GM21423 (cell line): ENCODE measurements around the gene TMEM167A.
A peak's percentile ranks its signal among the peaks of the same experiment; 100 is the strongest.

Experiments
- ATAC-seq: cut with Tn5 transposase; IDR thresholded peaks from one replicate; pipeline ENCODE4 v1.9.1; 2021; ENCODE audit warnings: mild to moderate bottlenecking, moderate library complexity; ENCODE audit not compliant: unreplicated experiment

The TMEM167A gene

DNA sequence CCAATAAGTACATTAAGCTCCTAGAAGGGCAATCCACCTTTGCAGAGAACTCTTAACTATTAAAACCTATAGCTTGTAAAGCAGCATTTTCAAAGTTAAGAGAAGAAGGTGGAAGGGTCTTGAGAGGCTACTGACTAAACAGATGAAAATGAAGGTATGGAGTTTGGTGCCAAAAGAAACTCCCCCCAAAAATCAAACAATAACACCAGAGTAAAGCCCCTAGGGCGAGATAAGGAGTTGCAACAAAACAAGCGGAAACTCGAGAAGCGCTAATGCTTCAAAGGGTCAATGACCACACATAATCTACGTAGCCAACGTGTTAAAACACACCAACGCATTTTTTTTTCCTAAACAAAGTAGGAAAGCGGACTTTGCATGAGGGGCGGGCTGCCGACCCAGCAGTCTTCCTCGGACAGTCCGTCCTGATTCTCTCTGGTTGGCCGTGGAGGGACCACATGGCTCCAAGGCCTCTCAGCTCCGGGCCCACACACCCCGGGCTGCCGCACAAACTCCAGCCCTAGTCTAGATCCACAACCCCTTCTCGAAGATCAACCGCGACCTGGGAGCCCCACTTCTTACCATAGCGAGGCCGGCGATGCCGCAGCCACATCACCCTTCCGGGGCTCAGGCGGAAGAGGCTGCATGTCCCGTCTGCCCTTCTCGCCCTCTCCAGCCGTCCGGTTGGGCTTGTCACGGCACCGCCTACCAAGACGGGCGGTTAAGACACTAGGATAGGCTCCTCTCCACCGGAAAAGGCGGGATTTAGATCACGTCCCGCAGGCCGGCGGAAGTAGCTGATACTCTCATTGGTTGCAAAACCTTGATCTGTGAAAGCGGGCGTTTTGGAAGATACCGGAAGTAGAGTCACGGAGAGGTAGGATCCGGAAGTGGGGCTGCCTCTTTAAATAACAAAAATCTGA is at the start of gene TMEM167A, which contains the start of gene XRCC4:
Gene TMEM167A (minus strand): TSS at position 653 of the 920 bp plus-strand sequence. CDS start 71 bp downstream, at position 582.
Gene XRCC4 (plus strand): TSS at position 806 of the 920 bp plus-strand sequence. CDS start 27,373 bp downstream, outside the sequence.
- peak; percentile 99 for ATAC-seq

DNA sequence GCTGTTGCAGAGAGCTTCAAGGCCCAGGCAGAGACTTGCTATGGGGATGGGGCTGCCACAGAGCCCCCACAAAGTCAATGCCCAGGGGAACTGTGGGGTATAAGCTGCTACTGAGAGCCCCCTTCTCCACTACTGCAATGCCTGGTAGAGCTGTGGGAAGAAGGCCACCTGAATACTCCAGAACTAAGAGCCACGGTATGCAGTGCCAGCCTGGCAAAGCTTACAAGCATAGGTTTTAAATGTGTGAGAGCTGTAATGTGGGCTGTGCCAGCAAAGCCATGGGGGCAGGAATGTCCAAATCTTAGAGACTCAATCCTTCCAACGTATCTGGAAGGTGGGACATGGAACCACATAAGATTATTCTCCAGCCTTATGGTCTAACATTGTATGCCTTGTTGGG is 49.3 kb upstream of the TMEM167A start:
- ATAC-seq, result no peak

DNA sequence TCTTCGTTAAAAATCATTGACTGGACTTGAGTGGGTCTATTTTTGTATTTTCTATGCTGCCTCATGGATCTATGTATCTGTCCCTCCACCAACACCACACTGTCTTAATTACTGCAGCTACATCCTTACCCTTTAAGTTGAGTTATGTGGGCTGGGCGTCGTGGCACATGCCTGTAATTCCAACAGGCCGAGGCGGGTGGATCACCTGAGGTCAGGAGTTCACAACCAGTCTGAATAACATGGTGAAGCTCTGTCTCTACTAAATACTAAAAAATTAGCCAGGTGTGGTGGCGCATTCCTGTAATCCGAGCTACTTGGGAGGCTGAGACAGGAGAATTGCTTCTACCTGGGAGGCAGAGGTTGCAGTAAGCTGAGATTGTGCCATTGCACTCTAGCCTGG is 48.4 kb upstream of the TMEM167A start:
- no peak for ATAC-seq

DNA sequence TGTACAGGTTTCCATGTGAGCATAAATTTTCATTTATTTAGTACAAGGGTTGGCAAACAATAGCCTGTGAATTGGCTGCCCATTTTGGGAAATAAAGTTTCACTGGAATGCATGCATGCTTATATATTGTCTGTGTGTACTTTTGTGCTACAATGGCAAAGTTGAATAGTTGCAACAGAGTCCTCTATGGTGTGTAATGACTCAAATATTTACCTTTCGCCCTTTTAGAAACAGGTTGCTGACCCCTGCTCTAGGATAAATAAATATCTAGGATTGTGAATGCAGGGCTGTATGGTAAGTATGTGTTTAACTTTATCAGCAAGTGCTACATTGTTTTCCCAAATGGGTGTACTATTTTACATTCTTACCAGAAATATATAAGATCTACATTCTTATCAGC is 47.4 kb upstream of the TMEM167A start:
- no peak for ATAC-seq

- ATAC-seq, result no peak
These were observed 41.8 kb upstream of the TMEM167A start for GRCh38 chr5:83118976-83119375.

DNA sequence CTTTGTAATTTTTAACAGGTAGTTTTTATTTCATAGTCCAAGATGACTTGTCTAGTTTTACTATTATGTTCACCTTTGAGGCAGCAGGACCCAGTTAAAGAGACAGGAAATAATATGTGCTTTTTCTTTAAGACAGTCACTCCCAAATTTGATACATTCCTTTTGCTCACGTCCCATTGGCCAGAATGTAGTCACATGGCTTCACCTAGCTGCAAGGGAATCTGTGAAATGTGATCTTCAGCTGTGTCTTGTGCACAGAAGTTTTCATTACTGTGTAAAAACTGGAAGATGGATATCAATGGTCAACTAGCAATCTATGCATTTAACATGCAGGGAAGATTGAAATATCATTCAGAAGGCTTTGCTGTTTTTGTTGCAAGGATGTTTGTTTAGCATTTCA is 41.3 kb upstream of the TMEM167A start:
- no peak for ATAC-seq

DNA sequence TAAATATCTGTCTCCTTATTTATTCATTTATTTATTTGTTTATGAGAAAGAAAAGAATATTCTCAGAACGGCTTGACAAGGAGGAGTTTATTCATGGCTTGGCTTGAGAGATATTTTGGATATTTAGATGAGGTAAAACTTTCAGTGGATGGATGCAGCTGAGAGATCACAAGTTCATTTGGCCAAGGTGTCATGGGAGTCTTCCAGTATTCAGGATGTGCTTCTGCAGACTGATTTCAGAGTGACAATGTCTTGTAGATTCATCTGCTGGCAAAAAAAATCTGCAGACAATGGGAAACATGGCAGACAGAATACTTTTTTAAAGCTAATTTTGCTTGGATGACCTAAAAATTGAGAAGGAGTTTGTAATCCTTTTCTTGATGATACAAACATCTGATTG is 38.6 kb upstream of the TMEM167A start:
- no peak for ATAC-seq

GRCh38 chr5:83109380-83109779 is 32.2 kb upstream of the TMEM167A start:
- ATAC-seq, result no peak

DNA sequence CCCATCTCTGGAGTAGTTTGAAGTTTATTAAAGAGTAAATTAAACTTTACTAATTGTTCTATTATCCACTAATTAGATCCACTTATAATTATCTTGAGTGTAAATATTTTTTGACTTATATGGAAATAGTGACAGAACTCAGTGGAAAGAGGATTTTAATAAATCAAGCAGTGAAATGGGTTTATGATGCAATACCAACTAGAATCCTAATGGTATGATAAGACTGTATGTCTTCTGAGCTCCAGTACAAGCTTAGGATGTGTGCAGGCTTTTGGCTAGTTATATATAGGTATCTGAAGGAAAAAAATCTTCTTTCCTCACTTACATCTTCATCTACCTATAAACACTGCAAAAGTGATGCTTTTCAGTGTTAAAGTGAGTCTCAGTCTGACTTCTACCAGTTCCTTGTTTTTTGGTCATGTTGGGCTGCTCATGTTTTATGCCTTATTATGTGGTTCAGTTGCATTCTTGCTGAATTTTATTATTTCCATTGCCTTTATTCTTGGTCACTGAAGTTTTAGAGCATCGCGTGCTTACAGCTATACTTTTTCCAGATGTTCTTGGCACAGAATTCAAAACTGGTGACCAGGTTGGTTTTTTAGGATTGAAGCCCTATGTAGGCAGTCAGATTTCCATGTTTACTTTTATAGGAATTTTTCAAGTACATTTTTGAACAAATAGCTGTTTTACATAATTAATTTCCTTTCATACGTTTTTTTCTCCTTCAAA is 30.7 kb upstream of the TMEM167A start:
- no peak for ATAC-seq

- no peak for ATAC-seq
These were observed 26.8 kb upstream of the TMEM167A start for GRCh38 chr5:83104021-83104420.

DNA sequence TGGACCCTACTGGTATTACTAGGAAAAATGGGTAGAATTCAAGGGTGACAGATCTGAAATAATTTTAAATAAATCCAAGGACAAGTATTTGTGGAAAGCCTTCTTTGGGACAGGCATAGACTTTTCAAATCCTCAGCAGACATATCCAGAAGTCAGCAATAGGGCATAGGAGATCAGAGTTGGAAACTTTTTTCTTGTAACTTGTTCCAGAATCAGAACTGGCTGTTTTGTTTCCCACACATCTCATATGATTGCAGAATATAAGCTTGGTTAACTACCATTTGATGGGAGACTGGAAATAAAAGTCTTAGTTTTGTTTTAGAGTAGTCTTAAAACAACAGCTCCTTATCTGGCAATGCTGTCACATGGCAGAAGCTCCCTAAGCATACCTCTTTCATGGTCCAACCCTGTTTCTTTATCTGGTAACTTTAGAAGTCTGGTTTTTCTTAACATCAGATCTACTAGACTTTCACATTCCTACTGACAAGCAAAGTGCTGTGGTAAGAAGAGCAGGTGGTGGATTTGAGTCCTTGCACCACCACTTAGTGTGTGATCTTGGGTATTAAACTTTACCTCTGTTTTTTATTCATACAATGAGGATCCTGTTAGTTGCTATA is 25.3 kb upstream of the TMEM167A start:
- no peak for ATAC-seq

DNA sequence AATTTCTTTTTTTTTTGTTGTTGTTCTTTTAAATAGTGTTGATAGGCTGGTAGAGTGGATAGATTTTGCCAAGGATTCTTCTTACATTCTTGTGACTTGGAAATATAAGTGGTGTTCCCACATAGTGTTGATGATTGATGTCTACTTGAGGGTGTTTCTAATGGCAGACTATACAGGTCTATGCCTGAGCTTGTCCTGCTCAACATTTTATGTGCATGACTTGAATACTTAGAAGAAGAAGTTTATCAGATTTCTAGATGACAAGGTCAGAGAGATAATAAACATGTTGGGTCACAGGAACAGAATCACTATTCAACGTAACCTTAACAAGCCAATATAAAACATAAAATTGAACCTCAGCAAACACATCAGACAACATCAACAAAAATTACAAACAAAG is 24.3 kb upstream of the TMEM167A start:
- ATAC-seq, result no peak

- ATAC-seq, result no peak
These were observed 22.3 kb upstream of the TMEM167A start for GRCh38 chr5:83099445-83099844.

GRCh38 chr5:83099001-83099400 is 21.8 kb upstream of the TMEM167A start:
- no peak for ATAC-seq

GRCh38 chr5:83097689-83098231 is 20.6 kb upstream of the TMEM167A start:
- no peak for ATAC-seq

DNA sequence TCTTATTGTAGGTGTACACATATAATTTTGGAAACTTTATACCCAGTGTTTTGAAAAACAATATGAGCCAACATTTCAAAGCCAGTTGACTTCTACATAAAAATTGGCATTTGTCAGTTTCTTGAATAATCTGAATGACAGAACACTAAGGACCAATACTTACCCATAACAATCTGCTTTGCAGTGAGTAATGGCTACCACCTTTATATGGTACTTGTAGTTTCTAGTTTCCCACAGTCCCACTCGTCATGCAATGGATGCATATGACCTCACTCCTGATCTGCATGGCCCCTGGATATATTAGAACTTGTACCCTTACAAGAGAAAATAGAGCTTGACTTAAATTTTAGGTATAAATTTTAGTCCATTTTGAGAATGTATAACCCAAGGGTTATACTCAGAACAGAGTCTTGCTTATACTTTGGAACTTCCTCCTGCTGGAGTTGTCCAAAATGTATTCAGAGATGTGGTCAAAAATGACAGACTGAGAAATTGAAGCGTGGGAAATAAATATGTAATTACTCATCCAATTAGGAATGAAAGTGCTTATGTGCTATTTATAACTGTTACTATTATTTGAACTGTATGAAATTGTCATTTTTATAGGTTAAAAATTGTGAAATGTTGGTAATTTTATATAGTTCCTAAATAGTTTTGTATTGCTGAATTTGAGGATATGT is 19.6 kb upstream of the TMEM167A start:
- no peak for ATAC-seq

DNA sequence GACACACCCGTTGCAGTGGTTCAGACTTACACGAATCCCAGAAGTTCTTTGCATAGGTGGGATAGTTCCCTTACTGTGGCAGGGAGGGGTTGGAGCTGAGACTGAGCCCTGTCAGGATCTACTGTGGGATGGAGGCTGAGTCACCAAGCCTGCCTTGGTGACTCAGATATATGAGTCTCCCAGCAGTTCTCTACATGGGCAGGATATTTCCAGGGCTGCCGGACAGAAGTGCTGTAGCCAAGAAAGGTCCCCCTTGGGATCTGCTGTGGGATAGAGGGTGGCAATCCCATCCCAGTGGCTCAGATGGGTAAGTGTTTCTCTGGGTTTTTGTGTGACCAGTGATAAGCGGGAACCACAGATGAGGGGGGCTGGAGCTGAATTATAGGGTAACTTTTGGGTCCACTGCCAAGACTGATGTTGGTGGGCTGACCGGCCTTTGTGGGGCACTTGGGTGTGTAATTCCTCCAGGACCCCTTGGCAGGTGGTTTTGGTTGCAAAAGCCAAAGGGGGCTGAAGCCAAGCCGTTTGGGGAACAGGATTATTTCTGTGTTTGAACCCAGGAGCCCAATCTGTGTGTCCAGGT is 18.9 kb upstream of the TMEM167A start:
- ATAC-seq, result no peak

DNA sequence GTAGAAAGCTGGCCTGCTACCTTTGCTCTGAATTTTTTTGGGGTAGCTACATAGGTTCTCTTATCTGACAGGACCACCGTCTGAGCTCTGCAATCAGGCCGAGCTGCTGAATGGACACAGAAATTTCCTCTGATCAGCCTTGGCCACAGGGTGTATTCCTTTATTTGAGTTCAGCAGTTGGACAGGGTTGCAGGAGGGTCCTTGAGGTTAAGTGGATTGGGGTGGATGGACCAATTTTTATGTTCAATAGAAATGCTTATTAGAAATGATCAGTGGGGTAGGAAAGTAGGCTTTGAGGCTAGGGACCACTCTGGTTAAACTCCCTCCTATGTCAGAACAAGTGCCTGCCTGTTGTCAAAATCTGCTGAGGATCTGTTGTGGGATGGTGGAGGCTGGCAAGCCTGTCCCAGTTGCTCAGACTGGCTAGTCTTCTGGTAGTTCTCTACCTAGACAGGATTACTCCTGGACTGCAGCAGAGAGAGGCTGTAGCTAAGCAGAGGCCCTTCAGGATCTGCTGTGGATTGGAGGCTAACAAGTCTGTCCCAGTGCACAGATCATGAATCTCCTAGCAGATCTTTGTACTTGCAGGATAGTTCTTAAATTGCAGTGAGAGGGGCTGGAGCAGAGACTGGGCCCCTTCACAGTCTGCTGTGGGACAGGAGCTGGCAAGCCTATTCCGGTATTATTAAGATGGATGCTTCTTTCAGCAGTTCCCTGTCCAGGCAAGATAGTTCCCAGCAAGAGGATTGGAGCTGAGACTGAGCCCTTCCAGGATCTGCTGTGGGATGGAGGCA is 18.2 kb upstream of the TMEM167A start:
- no peak for ATAC-seq

- ATAC-seq, result no peak
These were observed 16.5 kb upstream of the TMEM167A start for GRCh38 chr5:83093692-83094091.
